HG03520 (cell line): ENCODE data around the gene CHD9.
A peak's percentile ranks its signal among the peaks of the same experiment; 100 is the strongest.

ENCODE experiments used
- ATAC-seq: cut with Tn5 transposase; IDR thresholded peaks from one replicate; pipeline ENCODE4 v1.9.1; 2021; ENCODE audit warnings: mild to moderate bottlenecking, moderate library complexity; ENCODE audit not compliant: unreplicated experiment

Gene CHD9

DNA sequence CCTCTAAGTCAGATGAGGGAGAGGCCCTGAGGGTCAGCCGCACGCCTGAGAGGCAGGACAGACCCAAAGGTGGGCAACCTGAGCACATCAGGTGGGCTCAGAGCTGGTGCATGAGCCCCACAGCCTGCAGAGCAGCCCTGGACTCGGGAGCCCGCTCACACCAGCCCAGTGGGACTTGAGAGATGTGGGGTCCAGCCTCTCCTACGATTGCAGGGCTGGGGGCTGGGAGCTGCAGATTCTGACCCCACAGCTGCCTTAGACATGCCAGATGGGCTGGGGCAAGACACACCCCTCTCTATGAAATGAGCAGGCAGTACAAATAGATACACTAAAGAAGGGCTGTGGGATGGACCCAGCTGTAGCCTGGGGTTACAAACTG, 302.4 kb downstream of the CHD9 start:
- ATAC-seq = no peak

DNA sequence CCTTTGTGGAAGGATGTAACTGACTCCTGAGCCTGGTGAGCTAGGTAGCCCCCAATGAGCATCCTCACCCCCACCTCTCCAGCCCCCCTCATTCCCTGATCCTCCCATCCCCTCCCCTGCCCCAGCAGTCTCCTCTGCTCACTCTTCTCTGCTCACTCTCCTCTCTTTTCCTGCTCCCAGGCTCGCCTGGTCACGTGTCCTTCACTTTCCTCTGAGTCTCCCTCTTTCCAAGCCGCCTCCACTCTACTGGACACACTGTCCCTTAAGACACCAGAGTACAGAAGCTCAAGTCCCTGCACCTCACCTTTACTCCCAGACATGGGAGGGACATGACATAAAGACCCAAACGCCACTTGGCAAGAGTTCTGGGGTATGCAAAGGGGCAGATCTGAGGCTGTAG, 303.2 kb downstream of the CHD9 start:
- ATAC-seq = no peak

DNA sequence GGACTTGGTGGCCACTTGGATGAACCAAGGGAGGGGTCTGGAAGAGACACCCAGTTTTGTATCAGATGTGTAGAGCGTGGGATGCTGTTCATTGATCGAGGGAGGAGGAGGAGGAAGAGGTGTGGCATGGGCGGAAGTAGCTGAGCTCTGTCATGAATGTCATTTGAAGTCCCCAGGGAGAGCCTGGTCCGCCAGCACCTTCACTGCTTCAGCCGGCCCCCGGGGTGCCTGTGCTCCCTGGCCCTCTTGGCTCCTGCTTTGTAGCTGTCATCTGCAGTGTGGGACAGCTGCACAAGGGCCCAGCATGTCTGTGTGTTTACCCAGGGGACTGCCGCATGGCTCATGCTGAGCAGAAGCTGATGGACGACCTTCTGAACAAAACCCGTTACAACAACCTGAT, 304.1 kb downstream of the CHD9 start:
- no peak for ATAC-seq

DNA sequence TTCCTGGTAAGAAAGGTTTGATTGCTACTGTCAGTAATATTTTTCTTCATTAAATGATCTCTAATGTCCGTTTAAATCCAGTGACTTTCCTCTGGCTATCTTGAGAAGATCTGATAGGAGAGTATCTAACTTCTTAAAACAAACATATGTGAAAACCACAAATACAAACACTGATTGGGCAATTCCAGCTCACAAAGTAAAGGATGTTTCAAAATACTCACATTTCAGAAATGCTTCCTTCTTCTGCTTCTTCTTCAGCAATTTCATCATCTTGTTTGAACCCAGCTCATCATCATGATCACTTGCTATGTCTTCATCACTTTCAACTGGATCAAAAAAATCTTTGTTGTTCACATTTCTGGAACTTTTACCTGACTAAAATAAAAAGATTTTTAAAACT, 315.1 kb downstream of the CHD9 start:
- no peak for ATAC-seq

DNA sequence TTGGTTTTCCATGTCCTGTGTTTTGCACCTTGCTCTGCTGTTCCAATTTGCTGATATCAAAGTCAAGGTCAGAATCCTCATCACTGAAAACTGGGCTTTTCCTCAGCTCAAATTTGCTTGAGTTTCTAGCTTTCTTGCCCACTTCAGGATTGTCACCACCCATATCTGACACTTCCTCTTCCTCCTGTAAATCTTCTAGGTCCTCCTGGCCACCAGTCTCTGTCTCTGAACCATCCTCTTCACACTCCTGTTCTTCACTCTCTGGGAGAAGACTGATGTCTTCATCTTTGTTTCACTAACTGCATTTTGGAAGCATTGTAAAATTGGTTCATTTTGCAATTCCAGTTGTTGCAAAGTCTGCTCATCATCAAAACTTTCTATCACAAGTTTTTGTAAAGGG, 316.0 kb downstream of the CHD9 start:
- no peak for ATAC-seq

DNA sequence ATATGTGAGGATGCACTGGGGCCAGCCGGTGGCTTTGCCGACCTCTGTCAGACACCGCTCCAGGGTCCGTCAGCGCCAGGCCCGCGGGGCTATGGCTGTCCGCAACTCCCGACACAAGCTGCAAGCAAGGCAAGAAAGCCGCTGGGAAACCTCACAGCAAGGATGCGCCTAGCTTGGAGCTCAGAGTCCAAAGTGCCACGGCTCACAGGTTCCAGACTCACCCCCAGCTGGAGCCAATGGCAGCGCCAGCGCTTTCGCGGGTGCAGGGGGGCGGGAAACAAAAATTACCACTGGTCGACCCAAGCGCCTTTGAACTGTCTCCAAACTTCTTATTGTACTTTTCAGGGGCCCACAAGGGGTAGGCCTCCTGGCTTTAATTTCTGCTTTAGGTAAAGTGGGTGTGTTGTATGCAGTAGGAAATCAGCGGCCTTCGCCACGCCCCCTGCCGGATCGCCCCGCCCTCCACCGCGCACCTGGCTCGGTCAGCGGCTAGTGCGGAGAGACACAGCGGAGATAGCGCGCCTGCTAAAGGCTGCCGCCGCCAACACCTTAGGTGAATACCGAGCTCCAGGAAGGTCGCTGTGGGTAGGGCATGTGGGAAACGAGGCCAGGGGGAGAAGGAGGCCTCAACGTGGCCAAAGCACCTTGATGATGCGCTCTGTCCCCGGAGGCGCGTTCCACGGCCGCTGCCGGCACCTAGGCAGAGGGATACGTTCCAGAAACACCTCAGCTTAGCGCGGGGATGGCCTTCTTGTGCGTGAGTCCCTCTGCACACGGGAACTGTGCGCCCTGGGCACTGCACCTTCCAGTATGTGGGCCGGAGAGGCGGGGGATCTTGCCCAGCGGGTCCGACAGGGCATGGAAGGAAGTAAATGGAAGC, 318.4 kb downstream of the CHD9 start:
- peak; percentile 65 for ATAC-seq

DNA sequence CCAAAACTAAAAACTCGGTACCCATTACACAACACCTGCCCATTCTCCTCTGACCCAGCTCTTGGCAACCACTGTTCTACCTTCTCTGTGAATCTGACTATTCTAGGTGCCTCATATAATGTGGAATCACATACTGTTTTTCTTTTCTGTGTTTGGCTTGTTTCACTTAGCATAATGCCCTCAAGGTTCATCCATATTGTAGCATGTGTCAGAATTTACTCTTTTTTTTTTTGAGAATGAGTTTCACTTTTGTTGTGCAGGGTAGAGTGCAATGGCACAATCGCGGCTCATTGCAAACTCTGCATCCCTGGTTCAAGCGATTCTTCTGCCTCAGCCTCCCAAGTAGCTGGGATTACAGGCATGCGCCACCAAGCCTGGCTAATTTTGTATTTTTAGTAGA, 320.0 kb downstream of the CHD9 start:
- no peak for ATAC-seq

DNA sequence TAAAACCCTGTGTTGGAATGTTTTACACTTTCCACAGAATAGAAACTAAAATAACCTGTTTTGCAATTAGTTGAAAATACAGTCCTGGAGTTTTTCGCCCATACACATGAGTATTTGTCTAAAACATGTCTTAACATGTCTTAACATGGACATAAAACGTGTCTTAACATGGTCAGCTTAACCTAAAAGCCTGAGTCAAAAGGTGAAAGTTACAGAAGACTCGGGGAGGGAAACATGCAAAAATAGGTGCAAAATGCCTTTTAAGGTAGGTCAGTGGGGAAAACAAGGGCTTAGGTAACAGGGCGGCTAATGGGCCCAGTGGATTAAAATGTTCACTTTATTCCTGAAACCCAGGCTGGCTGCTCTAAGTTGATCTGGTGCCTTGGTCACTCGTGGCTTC, 323.3 kb downstream of the CHD9 start:
- no peak for ATAC-seq
